Epithelial cell of proximal tubule (primary cell): Measurements from ENCODE around the gene NRXN3. TPM values are rescaled to one million over a fixed set of nuclear protein-coding genes. Genes with fewer than 3 reads are reported as not detected.

Source experiments
- DNase-seq: peaks from one replicate; pipeline ENCODE4 v3.0.0-alpha.2; 2011; ENCODE audit warnings: low read depth
- H3K4me3 ChIP-seq: 2 replicates; pipeline ENCODE4 v1.5.1; 2011; ENCODE audit warnings: low read depth, mild to moderate bottlenecking, low read length
- CTCF ChIP-seq: conservative IDR thresholded peaks from 2 replicates; pipeline ENCODE4 v1.5.1; 2012; ENCODE audit warnings: low read depth, mild to moderate bottlenecking, low read length
- total RNA-seq: library from RNA; depleted of rRNA; stranded (reverse); fragments of >200 nt; gene quantifications from 2 replicates; pipeline ENCODE4 v1.2.3, GENCODE V29; 2015

Gene NRXN3
- total RNA-seq, 1 donor from 2014 or later, result 1.2 TPM

GRCh38 chr14:79554816-79555215 is 1384.6 kb downstream of the NRXN3 start:
- H3K4me3 ChIP-seq, result no peak overlapping the region
- DNase-seq, result no peak
- TF ChIP-seq CTCF, result no peak

DNA sequence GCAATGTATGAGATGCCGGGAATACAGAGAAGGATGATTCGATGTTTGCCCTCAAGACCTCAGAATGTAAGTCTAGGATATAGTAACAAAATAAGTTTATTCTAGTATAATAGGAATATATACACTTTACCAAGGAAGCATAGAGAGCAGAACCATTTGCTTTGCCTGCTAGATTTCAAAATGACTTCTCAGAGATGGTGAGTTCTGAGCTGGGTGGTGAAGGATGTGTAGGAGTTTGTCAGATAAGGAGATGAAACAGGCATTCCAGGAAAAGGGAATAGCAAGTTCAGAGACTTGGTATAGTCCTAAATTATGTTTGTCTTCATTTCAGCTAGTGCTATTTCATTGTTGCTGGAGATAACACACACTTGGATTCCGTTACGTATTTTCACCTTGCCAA is 1385.3 kb downstream of the NRXN3 start:
- H3K4me3 ChIP-seq, result no peak overlapping the region
- no peak for DNase-seq
- TF ChIP-seq CTCF, result no peak

GRCh38 chr14:79557309-79557708 is 1387.1 kb downstream of the NRXN3 start:
- DNase-seq, result no peak
- H3K4me3 ChIP-seq, result no peak overlapping the region
- no peak for TF ChIP-seq CTCF

GRCh38 chr14:79562185-79562584 is 1392.0 kb downstream of the NRXN3 start:
- no peak for DNase-seq
- no peak for TF ChIP-seq CTCF
- no peak overlapping the region for H3K4me3 ChIP-seq

GRCh38 chr14:79564371-79564770 is 1394.2 kb downstream of the NRXN3 start:
- TF ChIP-seq CTCF, result no peak
- no peak overlapping the region for H3K4me3 ChIP-seq
- DNase-seq, result no peak

GRCh38 chr14:79567306-79567705 is 1397.1 kb downstream of the NRXN3 start:
- H3K4me3 ChIP-seq, result no peak overlapping the region
- TF ChIP-seq CTCF, result no peak
- no peak for DNase-seq

GRCh38 chr14:79568594-79568993 is 1398.4 kb downstream of the NRXN3 start:
- TF ChIP-seq CTCF, result no peak
- no peak for DNase-seq
- no peak overlapping the region for H3K4me3 ChIP-seq
